Calu3 (cell line): ENCODE results near the gene SH3RF3. TPM values are rescaled to one million over a fixed set of nuclear protein-coding genes. Genes with fewer than 3 reads are reported as not detected.

ENCODE experiments used
- BruUV-seq: library from RNA; stranded (reverse); fragments of 400-500 nt; replicated peaks from 2 replicates; lab custom pipeline; 2021; lab: Mats Ljungman, UMichigan
- CTCF ChIA-PET: fragments of 300-600 bp; sonication (Branson Sonifier 250); formaldehyde crosslinking; loops from one replicate; lab custom pipeline; 2022; ENCODE audit warnings: antibody characterized with exemption; lab: Charles Lee
- DNase-seq: peaks from one replicate; pipeline ENCODE4 v3.0.0; 2022
- H3K27ac Mint-ChIP-seq: one replicate; pipeline ENCODE4 v1.8.0; 2022; ENCODE audit warnings: mixed read lengths; ENCODE audit not compliant: unreplicated experiment
- H3K27me3 Mint-ChIP-seq: one replicate; pipeline ENCODE4 v1.8.0; 2022; ENCODE audit warnings: mixed read lengths; ENCODE audit not compliant: unreplicated experiment
- H3K36me3 Mint-ChIP-seq: one replicate; pipeline ENCODE4 v1.8.0; 2022; ENCODE audit warnings: mild to moderate bottlenecking, moderate library complexity, mixed read lengths; ENCODE audit not compliant: insufficient read depth, unreplicated experiment
- H3K4me1 Mint-ChIP-seq: one replicate; pipeline ENCODE4 v1.8.0; 2022; ENCODE audit warnings: mild to moderate bottlenecking, low read depth, mixed read lengths; ENCODE audit not compliant: unreplicated experiment
- H3K4me3 Mint-ChIP-seq: one replicate; pipeline ENCODE4 v1.8.0; 2022; ENCODE audit warnings: mild to moderate bottlenecking, low read depth, moderate library complexity, mixed read lengths; ENCODE audit not compliant: unreplicated experiment
- H3K9me3 Mint-ChIP-seq: one replicate; pipeline ENCODE4 v1.8.0; 2022; ENCODE audit warnings: low read depth, mixed read lengths; ENCODE audit not compliant: unreplicated experiment
- intact Hi-C: fragments of 100-400 bp; cut with micrococcal nuclease; formaldehyde crosslinking; loops from one replicate; pipeline ENCODE4 v1.10.0; 2022; ENCODE audit not compliant: unreplicated experiment
- total RNA-seq: library from RNA; stranded (reverse); gene quantifications from 2 replicates; pipeline ENCODE4 v1.2.3, GENCODE V29; 2022
- TF ChIP-seq, protein P1 (sequence below): fragments of 200-600 bp; IDR thresholded peaks from one replicate; pipeline ENCODE4 v1.8.0; 2022; ENCODE audit warnings: antibody characterized with exemption; ENCODE audit not compliant: unreplicated experiment

SH3RF3 gene
- total RNA-seq, 1 experiment from 2014 or later: 0.17 TPM

DNA sequence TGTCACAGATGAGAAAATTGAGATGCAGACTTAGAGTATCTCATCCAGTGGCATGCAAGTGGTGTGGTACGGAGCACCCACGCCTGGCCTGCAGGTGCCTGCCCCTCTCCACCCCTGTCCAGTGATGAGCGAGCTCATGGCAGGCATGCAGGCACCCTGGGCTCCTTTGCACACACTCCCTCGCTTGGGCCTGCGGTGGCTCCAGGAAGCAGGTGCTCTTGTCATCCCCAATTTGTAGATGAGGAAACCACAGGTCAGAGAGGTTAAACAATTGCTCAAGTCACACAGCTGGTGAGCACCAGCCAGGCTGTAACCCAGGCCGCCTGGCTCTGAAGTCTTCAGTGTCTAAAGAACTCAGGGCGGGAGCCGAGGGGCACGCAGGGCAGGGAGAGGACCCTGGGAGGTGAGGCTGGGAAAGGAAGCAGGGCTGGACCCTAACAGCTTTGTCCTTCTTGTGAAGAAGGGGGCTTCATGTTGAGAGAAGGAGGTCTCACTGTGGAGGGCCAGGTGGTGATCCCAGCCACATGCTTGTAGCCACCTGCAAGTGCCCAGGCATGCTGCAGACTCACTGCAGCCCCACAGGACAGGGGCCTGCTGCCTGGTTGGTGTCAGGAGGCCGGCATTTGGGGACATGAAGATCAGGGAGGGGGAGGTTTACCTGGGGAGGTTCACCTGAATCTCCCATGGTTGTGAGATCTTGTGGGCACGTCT is 166.2 kb downstream of the SH3RF3 start:
- H3K27me3 Mint-ChIP-seq: peaks cover 58% of the 10 kb centered on the region
- H3K36me3 Mint-ChIP-seq: no peaks in the 10 kb centered on the region
- intact Hi-C loops: no loop called here
- no TSS peak for BruUV-seq
- no peak overlapping the region for H3K4me3 Mint-ChIP-seq
- no peak overlapping the region for H3K27ac Mint-ChIP-seq
- TF ChIP-seq, protein P1, sequence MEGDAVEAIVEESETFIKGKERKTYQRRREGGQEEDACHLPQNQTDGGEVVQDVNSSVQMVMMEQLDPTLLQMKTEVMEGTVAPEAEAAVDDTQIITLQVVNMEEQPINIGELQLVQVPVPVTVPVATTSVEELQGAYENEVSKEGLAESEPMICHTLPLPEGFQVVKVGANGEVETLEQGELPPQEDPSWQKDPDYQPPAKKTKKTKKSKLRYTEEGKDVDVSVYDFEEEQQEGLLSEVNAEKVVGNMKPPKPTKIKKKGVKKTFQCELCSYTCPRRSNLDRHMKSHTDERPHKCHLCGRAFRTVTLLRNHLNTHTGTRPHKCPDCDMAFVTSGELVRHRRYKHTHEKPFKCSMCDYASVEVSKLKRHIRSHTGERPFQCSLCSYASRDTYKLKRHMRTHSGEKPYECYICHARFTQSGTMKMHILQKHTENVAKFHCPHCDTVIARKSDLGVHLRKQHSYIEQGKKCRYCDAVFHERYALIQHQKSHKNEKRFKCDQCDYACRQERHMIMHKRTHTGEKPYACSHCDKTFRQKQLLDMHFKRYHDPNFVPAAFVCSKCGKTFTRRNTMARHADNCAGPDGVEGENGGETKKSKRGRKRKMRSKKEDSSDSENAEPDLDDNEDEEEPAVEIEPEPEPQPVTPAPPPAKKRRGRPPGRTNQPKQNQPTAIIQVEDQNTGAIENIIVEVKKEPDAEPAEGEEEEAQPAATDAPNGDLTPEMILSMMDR: no peak
- no peaks in the 10 kb centered on the region for H3K4me1 Mint-ChIP-seq
- peaks cover 2% of the 10 kb centered on the region for H3K9me3 Mint-ChIP-seq
- CTCF ChIA-PET: no interaction called here
- no peak for DNase-seq

DNA sequence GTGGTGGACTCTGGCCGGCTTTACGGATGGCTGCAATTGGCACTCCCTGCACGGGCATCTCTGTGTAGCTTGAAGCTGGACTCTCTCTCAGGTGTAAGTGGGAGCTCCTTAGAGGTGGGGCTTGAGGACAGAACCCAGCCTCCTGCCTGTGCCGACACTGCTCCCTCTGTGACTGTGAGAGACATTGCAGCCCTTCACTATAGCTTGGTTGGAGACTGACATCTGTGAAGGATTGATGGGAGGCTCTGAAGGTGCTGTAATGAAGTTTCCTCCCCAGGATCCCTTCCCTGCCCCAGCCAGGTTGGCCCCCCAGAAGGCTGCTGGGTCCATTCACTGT is 166.7 kb downstream of the SH3RF3 start:
- intact Hi-C loops: no loop called here
- CTCF ChIA-PET: no interaction called here
- Mint-ChIP-seq H3K36me3 (no peaks in the 10 kb centered on the region), H3K4me3 (no peak overlapping the region), H3K27me3 (peaks cover 53% of the 10 kb centered on the region), H3K27ac (no peak overlapping the region), H3K4me1 (no peaks in the 10 kb centered on the region), H3K9me3 (peaks cover 2% of the 10 kb centered on the region)
- DNase-seq: no peak
- TF ChIP-seq, protein P1: no peak
- BruUV-seq: no TSS peak

DNA sequence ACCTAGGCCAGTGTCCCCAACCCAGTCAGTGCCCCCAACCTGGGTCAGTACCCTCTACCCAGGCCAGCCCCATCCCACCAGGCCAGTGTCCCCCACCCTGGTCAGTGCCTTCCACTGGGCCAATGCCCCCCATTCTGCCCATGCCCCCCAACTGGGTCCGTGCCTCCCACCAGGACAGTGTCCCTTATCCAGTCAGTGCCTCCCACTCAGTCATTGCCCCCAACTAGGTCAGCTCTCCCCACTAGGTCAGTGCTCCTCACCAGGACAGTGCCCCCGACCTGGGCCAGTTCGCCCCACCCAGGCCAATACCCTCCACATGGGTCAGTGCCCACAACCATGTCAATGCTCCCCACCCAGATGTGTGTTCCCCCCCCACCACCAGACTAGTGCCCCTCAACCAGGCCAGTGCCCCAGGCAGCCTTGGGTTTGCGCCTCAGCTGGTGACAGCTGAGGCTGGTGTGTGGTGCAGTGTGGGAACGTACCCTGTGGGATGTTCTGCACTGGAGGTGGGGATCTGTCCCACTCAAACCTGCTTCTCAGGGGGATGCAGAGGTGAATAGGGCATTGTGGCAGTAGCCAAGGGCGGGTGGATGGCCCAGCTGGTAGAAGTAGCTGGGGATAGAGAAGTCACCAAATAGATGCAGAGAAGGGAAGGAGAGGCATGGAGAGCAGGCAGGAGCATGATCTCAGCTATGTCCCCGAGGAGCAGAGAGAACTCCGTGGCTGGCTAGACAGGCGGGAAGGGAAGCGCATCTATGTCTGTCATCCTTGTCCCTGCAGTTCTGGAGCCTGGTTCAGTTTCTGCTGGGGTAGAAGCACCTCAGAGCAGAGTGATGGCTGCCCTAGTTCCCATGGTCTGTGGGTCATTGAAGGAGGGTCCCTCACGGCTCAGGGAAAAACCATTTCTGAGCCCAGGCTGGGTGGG is 168.8 kb downstream of the SH3RF3 start:
- CTCF ChIA-PET: no interaction called here
- Mint-ChIP-seq H3K36me3 (no peaks in the 10 kb centered on the region), H3K27me3 (peaks cover 32% of the 10 kb centered on the region), H3K27ac (no peak overlapping the region), H3K4me1 (no peaks in the 10 kb centered on the region), H3K4me3 (no peak overlapping the region), H3K9me3 (peaks cover 2% of the 10 kb centered on the region)
- DNase-seq: no peak
- intact Hi-C loops: no loop called here
- no TSS peak for BruUV-seq
- TF ChIP-seq, protein P1: no peak

DNA sequence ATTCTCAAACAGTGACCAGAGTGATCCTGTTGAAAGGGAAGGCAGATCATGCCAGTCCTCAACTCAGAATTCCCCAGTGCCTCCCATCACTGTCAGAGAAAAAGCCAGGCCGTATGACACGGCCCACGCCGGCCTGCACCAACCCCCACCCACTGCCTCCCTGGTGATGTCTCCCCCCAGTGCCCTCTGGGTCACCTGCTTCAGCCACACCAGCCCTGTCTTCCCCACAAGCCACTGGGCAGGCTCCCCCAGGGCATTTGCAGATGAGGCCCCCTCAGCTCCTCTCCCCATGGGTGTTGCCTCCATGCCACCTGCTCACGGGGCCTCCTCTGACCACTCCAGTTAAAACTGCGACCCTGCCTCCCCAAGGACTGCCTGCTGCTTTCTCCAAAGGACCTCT is 169.8 kb downstream of the SH3RF3 start:
- intact Hi-C loops: no loop called here
- Mint-ChIP-seq H3K4me3 (no peak overlapping the region), H3K27ac (no peak overlapping the region), H3K27me3 (peaks cover 22% of the 10 kb centered on the region), H3K9me3 (peaks cover 2% of the 10 kb centered on the region), H3K4me1 (no peaks in the 10 kb centered on the region), H3K36me3 (no peaks in the 10 kb centered on the region)
- CTCF ChIA-PET: interaction anchor here (0.6 kb wide), 1 partner anchor 92 kb away, joined by 5 read pairs; no protein-coding TSS in a partner anchor
- TF ChIP-seq, protein P1: no peak
- BruUV-seq: no TSS peak
- no peak for DNase-seq
